ENCODE data around the gene SUGCT.

SUGCT gene

DNA sequence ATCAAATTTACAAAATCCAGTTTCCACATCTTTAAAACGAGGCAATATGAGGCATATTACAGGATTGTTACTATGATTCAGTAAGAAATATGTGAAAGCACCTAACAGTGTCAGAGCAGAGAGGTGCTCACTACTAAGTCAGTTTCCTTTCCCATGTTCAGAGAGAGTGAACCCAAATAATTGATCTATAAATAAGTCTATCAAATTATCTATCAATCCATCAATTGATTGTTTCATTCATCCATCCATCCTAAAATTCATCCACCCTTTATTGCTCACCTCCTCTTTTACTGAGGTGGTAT lies 340.8 kb downstream of the SUGCT start:
- H3K36me3 Mint-ChIP-seq (ENCODE audit: low read depth): no peaks in the 10 kb centered on the region
- H3K27me3 Mint-ChIP-seq (ENCODE audit: low read depth, poor library complexity): peaks cover 6% of the 10 kb centered on the region
- H3K27ac Mint-ChIP-seq: no peak overlapping the region
- no peaks in the 10 kb centered on the region for H3K4me1 Mint-ChIP-seq
- TF ChIP-seq, protein P1, sequence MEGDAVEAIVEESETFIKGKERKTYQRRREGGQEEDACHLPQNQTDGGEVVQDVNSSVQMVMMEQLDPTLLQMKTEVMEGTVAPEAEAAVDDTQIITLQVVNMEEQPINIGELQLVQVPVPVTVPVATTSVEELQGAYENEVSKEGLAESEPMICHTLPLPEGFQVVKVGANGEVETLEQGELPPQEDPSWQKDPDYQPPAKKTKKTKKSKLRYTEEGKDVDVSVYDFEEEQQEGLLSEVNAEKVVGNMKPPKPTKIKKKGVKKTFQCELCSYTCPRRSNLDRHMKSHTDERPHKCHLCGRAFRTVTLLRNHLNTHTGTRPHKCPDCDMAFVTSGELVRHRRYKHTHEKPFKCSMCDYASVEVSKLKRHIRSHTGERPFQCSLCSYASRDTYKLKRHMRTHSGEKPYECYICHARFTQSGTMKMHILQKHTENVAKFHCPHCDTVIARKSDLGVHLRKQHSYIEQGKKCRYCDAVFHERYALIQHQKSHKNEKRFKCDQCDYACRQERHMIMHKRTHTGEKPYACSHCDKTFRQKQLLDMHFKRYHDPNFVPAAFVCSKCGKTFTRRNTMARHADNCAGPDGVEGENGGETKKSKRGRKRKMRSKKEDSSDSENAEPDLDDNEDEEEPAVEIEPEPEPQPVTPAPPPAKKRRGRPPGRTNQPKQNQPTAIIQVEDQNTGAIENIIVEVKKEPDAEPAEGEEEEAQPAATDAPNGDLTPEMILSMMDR (IDR thresholded peaks at IDR 0.05): no peak
- DNase-seq: no peak
- H3K9me3 Mint-ChIP-seq: no peaks in the 10 kb centered on the region
- H3K4me3 Mint-ChIP-seq: no peak overlapping the region

- H3K4me1 Mint-ChIP-seq: no peaks in the 10 kb centered on the region
- H3K9me3 Mint-ChIP-seq: no peaks in the 10 kb centered on the region
- H3K36me3 Mint-ChIP-seq (ENCODE audit: low read depth): no peaks in the 10 kb centered on the region
- DNase-seq: no peak
- TF ChIP-seq, protein P1 (IDR thresholded peaks at IDR 0.05): no peak
- no peak overlapping the region for H3K27ac Mint-ChIP-seq
- peaks cover 6% of the 10 kb centered on the region for H3K27me3 Mint-ChIP-seq (ENCODE audit: low read depth, poor library complexity)
- H3K4me3 Mint-ChIP-seq: no peak overlapping the region
These were observed 342.3 kb downstream of the SUGCT start for GRCh38 chr7:40477094-40477493.

GRCh38 chr7:40482845-40483244 lies 348.0 kb downstream of the SUGCT start:
- Mint-ChIP-seq H3K4me1 (no peaks in the 10 kb centered on the region), H3K27me3 (ENCODE audit: low read depth, poor library complexity) (peaks cover 3% of the 10 kb centered on the region), H3K4me3 (no peak overlapping the region), H3K27ac (no peak overlapping the region), H3K9me3 (no peaks in the 10 kb centered on the region), H3K36me3 (ENCODE audit: low read depth) (no peaks in the 10 kb centered on the region)
- no peak for DNase-seq
- TF ChIP-seq, protein P1 (IDR thresholded peaks at IDR 0.05): no peak

GRCh38 chr7:40483630-40484029 lies 348.8 kb downstream of the SUGCT start:
- TF ChIP-seq, protein P1 (IDR thresholded peaks at IDR 0.05): no peak
- no peak overlapping the region for H3K4me3 Mint-ChIP-seq
- H3K27ac Mint-ChIP-seq: no peak overlapping the region
- peaks cover 3% of the 10 kb centered on the region for H3K27me3 Mint-ChIP-seq (ENCODE audit: low read depth, poor library complexity)
- H3K36me3 Mint-ChIP-seq (ENCODE audit: low read depth): no peaks in the 10 kb centered on the region
- DNase-seq: no peak
- peaks cover under 1% of the 10 kb centered on the region for H3K9me3 Mint-ChIP-seq
- no peaks in the 10 kb centered on the region for H3K4me1 Mint-ChIP-seq

DNA sequence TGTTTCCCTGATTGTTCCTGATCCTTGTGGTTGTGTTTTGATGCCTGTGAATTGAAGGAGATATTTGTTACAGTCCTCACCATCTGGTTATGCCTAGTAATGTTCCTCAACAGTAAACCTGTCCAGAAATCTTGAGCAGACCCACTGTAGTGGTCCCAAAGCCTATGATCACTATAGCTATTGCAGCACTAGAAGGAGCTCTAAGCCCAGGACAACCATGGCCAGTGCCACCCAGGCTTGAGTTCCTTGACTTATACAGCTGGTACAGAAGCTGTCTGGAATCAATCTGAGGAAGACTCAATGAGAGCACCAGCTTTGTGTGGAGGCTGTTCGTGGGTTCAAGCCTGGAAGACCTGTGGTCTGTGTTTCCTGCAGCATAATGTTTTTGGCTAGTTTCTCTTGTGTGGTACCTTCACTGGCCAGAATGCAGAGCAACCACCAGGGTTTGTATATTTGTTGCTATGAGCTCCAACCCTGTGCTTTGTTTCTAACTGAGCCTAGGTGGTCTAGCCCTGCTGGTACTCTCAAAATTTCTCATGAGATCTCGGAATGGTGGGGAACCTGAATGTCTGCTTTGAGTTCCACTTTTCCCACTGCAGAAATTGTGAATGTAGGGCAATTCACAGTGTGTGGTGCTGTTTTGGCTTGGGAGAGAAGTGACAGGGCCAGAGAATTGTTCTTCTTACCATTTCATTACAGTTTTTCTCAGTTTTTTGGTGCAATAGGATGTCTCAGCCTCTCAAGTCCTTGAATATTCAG lies 355.2 kb downstream of the SUGCT start:
- H3K27me3 Mint-ChIP-seq (ENCODE audit: low read depth, poor library complexity): no peaks in the 10 kb centered on the region
- no peak overlapping the region for H3K4me3 Mint-ChIP-seq
- TF ChIP-seq, protein P1 (IDR thresholded peaks at IDR 0.05): no peak
- peaks cover 4% of the 10 kb centered on the region for H3K9me3 Mint-ChIP-seq
- H3K36me3 Mint-ChIP-seq (ENCODE audit: low read depth): no peaks in the 10 kb centered on the region
- no peak for DNase-seq
- H3K27ac Mint-ChIP-seq: no peak overlapping the region
- no peaks in the 10 kb centered on the region for H3K4me1 Mint-ChIP-seq

DNA sequence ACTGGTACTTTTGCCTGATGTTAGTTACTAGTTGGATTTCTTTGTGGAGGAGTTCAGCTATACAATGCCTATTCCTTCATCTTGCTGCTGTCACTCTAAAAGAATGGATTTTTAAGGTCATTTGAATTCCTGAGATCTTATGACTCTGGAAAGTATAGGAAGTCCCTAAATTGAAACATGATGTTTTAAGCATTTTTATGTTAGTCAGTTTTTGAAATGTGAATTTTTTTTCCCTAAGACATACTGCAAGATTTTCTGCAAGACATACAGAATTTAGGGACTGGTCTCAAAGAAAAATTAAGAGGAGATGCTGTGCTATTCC lies 355.8 kb downstream of the SUGCT start:
- no peak for DNase-seq
- Mint-ChIP-seq H3K9me3 (peaks cover 4% of the 10 kb centered on the region), H3K27ac (no peak overlapping the region), H3K4me1 (no peaks in the 10 kb centered on the region), H3K36me3 (ENCODE audit: low read depth) (no peaks in the 10 kb centered on the region), H3K4me3 (no peak overlapping the region), H3K27me3 (ENCODE audit: low read depth, poor library complexity) (no peaks in the 10 kb centered on the region)
- TF ChIP-seq, protein P1 (IDR thresholded peaks at IDR 0.05): no peak
